NCI-H2227 (cell line): ENCODE results near the gene ANKS1B.

ENCODE experiments used
- DNase-seq: peaks from one replicate; lab custom pipeline; 2025; ENCODE audit not compliant: unreplicated experiment; lab: John Stamatoyannopoulos, UW

ANKS1B gene

GRCh38 chr12:99493197-99493596 lies 491.5 kb downstream of the ANKS1B start:
- DNase-seq = no peak

- DNase-seq = no peak
Measured at GRCh38 chr12:99486277-99486676, 498.5 kb downstream of the ANKS1B start.

- DNase-seq = no peak
Measured at GRCh38 chr12:99479149-99479548, 505.6 kb downstream of the ANKS1B start.

GRCh38 chr12:99476956-99477355 lies 507.8 kb downstream of the ANKS1B start:
- DNase-seq = no peak

- no peak for DNase-seq
Measured at GRCh38 chr12:99455350-99456035, 529.2 kb downstream of the ANKS1B start.

- DNase-seq = no peak
Measured at GRCh38 chr12:99454539-99455172, 530.1 kb downstream of the ANKS1B start.

GRCh38 chr12:99453836-99454538 lies 530.7 kb downstream of the ANKS1B start:
- no peak for DNase-seq

DNA sequence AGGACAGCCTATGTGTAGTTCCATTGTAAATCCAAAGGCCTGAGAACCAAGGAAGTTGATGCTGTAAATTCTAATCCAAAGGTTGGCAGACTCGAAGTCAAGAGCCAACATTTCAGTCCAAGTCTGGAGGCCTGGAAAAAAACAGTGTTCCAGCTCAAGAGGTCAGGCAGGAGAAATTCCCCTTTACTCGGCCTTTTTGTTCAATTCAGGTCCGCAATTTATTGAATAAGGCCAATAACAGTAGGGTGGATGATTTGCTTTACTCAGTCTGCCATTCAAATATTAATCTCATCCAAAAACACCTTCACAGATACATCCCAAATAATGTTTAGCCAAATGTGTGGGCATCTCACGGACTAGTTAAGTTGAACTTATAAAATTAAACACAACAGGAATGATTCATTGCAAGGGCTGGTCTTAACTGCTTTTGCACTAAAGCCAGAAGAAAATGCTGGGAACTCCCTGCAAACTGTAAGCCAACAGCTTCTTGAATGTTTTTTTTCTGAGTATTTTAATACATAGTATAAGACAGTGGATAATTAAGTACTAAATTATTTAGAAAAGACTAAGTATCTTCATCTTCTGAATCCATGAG lies 534.6 kb downstream of the ANKS1B start:
- DNase-seq = no peak

DNA sequence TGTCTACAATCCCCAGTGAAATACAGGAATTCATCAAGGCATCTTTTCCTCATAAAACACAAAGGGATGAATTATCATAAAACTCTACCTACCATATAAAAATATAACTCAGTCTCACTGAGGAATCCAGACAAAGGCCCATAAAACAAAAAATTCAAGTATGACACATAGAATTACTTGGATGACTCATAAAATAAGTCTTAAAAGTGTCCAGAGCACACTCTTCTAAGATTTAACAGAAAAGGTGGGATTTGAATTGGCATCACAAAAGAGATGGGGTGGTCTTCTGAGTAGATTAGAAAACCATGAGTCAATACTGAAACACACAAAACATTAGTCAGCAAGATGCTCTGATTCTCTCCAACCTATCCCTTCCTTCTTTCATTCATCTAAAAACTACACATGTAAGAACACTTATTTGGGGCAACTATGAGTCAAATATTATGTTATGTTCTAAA lies 539.8 kb downstream of the ANKS1B start:
- no peak for DNase-seq

GRCh38 chr12:99442758-99443157 lies 542.0 kb downstream of the ANKS1B start:
- no peak for DNase-seq

- no peak for DNase-seq
Measured at GRCh38 chr12:99439399-99439798, 545.3 kb downstream of the ANKS1B start.

GRCh38 chr12:99436584-99436983 lies 548.2 kb downstream of the ANKS1B start:
- DNase-seq = no peak

DNA sequence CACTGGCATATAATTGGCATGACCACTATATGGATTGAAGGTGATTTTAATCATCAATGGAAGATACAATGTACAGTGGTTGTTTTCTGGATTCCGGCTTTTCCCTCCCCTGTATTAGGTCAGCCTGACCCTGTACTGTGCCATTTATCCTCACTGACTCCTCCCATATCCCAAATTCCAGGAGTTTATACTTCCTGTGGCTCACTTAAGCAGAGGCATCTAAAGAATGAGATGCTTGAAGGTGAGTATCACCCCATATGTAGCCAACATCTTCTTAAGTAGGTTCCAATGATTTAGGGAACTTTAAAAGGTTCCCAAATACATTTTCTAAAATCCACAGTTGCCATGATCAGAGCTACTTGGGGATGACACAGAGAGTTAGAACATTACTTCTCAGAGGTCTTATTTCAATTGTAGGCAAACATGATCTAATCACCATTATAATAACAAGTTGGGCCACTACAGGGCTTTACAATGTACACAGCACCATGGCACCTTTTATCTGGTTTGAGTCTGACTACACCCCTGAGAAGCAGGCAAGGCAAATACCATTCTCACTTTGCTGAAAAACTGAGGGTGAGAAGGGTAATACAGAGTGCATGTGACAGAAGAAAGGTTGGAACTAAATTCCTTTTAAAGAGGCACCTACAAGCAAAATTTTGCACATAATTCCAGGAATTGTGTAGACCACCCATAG lies 549.5 kb downstream of the ANKS1B start:
- DNase-seq = no peak

DNA sequence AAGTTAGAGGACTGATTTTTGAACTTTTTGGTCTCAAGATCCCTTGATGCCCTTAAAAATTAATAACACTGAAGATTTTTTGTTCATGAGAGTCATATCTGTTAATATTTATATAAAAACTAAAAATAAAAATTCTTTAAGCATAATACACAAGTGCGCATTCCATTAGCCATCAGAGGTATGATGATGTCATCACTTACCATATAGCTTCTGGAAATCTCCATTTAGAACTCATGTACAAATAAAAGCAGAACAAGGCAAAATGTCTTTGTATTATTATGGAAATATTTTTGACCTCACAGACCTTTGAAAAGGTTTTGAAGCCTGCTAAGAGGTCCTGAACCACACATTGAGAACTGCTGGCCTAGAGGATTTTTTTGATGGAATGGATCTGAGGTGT lies 551.6 kb downstream of the ANKS1B start:
- no peak for DNase-seq

- DNase-seq = no peak
Measured at GRCh38 chr12:99431203-99431602, 553.5 kb downstream of the ANKS1B start.

- no peak for DNase-seq
Measured at GRCh38 chr12:99427104-99427503, 557.6 kb downstream of the ANKS1B start.

GRCh38 chr12:99418379-99418778 lies 566.4 kb downstream of the ANKS1B start:
- no peak for DNase-seq

- DNase-seq = no peak
Measured at GRCh38 chr12:99413751-99414150, 571.0 kb downstream of the ANKS1B start.

- peak; percentile 11 for DNase-seq
Measured at GRCh38 chr12:99393763-99394162, 591.0 kb downstream of the ANKS1B start.

DNA sequence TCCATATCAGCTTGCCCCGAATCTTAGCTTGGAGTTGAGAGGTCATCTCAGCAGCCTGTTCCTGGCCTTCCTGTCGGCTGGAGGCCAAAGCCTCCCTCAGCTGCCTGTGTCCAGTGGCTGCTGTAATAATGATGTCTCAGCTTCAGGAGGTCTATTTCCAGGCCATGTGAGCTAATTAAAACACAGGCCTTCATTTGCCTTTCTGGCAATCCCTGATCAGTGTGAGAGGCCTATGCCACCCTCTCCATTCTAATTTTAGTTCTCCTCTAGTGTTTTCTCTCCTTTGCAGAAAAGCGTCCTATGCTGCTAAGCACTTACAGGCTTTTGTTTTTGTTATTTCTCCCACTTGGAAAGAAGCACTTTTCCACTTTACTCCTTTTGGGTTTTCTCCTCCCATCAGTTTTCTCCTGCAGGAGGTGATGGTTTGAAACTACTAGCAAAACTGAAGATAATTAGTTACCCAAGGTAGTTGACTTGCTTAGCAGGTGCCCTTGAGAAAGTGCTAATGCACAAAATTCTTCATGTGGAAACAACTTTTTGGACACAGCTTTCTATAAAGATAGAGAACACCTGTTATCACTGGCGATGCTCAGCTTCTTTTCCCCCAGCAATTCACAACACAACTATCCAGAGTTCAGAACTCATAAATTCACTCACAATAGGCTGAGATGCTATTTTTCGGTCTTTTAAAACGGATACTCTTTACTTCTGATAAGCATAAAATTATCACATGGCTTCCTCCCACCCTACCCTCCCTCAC lies 592.5 kb downstream of the ANKS1B start:
- DNase-seq = no peak
